H9 (cell line): Measurements from ENCODE around the gene PTPRN2. TPM values are rescaled to one million over a fixed set of nuclear protein-coding genes. Genes with fewer than 3 reads are reported as not detected.
A peak's percentile ranks its signal among the peaks of the same experiment; 100 is the strongest.

Experiments
- DNase-seq: peaks from one replicate; pipeline ENCODE4 v3.0.0-alpha.2; 2017
- H2AFZ ChIP-seq: one replicate; pipeline ENCODE4 v1.6.1; 2013; ENCODE audit warnings: mild to moderate bottlenecking, low read length, control low read depth, moderate library complexity
- H2AK5ac ChIP-seq: 2 replicates; pipeline ENCODE4 v1.6.1; 2013; ENCODE audit warnings: low read length, control low read depth, mixed read lengths; ENCODE audit not compliant: insufficient read length
- H2BK120ac ChIP-seq: one replicate; pipeline ENCODE4 v1.6.1; 2013; ENCODE audit warnings: low read depth, mild to moderate bottlenecking, low read length, control low read depth, inconsistent platforms; ENCODE audit not compliant: poor library complexity, severe bottlenecking
- H2BK12ac ChIP-seq: 2 replicates; pipeline ENCODE4 v1.6.1; 2013; ENCODE audit warnings: low read length, control low read depth, mixed read lengths, low read depth; ENCODE audit not compliant: insufficient read length
- H2BK15ac ChIP-seq: 2 replicates; pipeline ENCODE4 v1.6.1; 2013; ENCODE audit warnings: low read depth, low read length, control low read depth
- H2BK20ac ChIP-seq: one replicate; pipeline ENCODE4 v1.6.1; 2013; ENCODE audit warnings: low read depth, mild to moderate bottlenecking, low read length, control low read depth, inconsistent platforms; ENCODE audit not compliant: poor library complexity, severe bottlenecking
- H2BK5ac ChIP-seq: 2 replicates; pipeline ENCODE4 v1.6.1; 2013; ENCODE audit warnings: low read length, control low read depth, mixed read lengths; ENCODE audit not compliant: insufficient read length
- H3K14ac ChIP-seq: 2 replicates; pipeline ENCODE4 v1.6.1; 2013; ENCODE audit warnings: low read length, control low read depth; ENCODE audit not compliant: insufficient read depth
- H3K18ac ChIP-seq: 2 replicates; pipeline ENCODE4 v1.6.1; 2013; ENCODE audit warnings: low read depth, mild to moderate bottlenecking, mixed read lengths, low read length, control low read depth; ENCODE audit not compliant: insufficient read length
- H3K23ac ChIP-seq: 2 replicates; pipeline ENCODE4 v1.6.1; 2013; ENCODE audit warnings: low read length, control low read depth, mixed read lengths, low read depth; ENCODE audit not compliant: insufficient read length
- H3K23me2 ChIP-seq: 2 replicates; pipeline ENCODE4 v1.6.1; 2013; ENCODE audit warnings: low read depth, mild to moderate bottlenecking, mixed read lengths, low read length, control low read depth; ENCODE audit not compliant: insufficient read length, poor library complexity, severe bottlenecking
- H3K27ac ChIP-seq: 2 replicates; pipeline ENCODE4 v1.5.1; 2013; ENCODE audit warnings: low read length, control low read depth, mixed read lengths, low read depth; ENCODE audit not compliant: insufficient read length
- H3K27me3 ChIP-seq: 2 replicates; pipeline ENCODE4 v1.6.1; 2013; ENCODE audit warnings: low read length, control low read depth, inconsistent platforms; ENCODE audit not compliant: insufficient read depth
- H3K4ac ChIP-seq: 2 replicates; pipeline ENCODE4 v1.6.1; 2013; ENCODE audit warnings: low read depth, mild to moderate bottlenecking, control low read depth, inconsistent platforms, low read length, moderate library complexity
- H3K4me1 ChIP-seq: 2 replicates; pipeline ENCODE4 v1.6.1; 2013; ENCODE audit warnings: low read length, control low read depth, inconsistent platforms; ENCODE audit not compliant: insufficient read depth
- H3K4me2 ChIP-seq: 2 replicates; pipeline ENCODE4 v1.6.1; 2013; ENCODE audit warnings: low read length, control low read depth, mixed read lengths; ENCODE audit not compliant: insufficient read length, insufficient read depth
- H3K56ac ChIP-seq: 2 replicates; pipeline ENCODE4 v1.6.1; 2013; ENCODE audit warnings: low read depth, mild to moderate bottlenecking, mixed read lengths, low read length, control low read depth; ENCODE audit not compliant: insufficient read length
- H3K79me1 ChIP-seq: 2 replicates; pipeline ENCODE4 v1.6.1; 2013; ENCODE audit warnings: low read depth, mild to moderate bottlenecking, moderate library complexity, low read length, control low read depth, inconsistent platforms; ENCODE audit not compliant: insufficient read depth, poor library complexity, severe bottlenecking
- H3K79me2 ChIP-seq: 2 replicates; pipeline ENCODE4 v1.6.1; 2013; ENCODE audit warnings: low read length, control low read depth, inconsistent platforms; ENCODE audit not compliant: insufficient read depth
- H3K9ac ChIP-seq: 2 replicates; pipeline ENCODE4 v1.6.1; 2013; ENCODE audit warnings: low read length, control low read depth, mixed read lengths; ENCODE audit not compliant: insufficient read length; ENCODE audit errors: extremely low read depth
- H3K9me3 ChIP-seq: one replicate; pipeline ENCODE4 v1.6.1; 2013; ENCODE audit warnings: low read depth, low read length, inconsistent platforms; ENCODE audit not compliant: control insufficient read depth
- H3T11ph ChIP-seq: one replicate; pipeline ENCODE4 v1.6.1; 2013; ENCODE audit warnings: mild to moderate bottlenecking, low read length, control low read depth, inconsistent platforms
- H4K20me1 ChIP-seq: one replicate; pipeline ENCODE4 v1.6.1; 2013; ENCODE audit not compliant: control insufficient read depth, insufficient read length, insufficient read depth
- H4K5ac ChIP-seq: 2 replicates; pipeline ENCODE4 v1.6.1; 2013; ENCODE audit warnings: low read depth, mild to moderate bottlenecking, mixed read lengths, low read length, control low read depth; ENCODE audit not compliant: insufficient read length
- H4K8ac ChIP-seq: replicated peaks from 2 replicates; pipeline ENCODE4 v1.6.1; 2013; ENCODE audit warnings: low read length, control low read depth, mixed read lengths, low read depth; ENCODE audit not compliant: insufficient read length
- H4K91ac ChIP-seq: 2 replicates; pipeline ENCODE4 v1.6.1; 2013; ENCODE audit warnings: low read depth, mild to moderate bottlenecking, moderate library complexity, mixed read lengths, low read length, control low read depth; ENCODE audit not compliant: insufficient read length
- H3K27ac Mint-ChIP-seq, 3 experiments: 2 replicates in 2 of 3; 3 replicates in 1 of 3; pipeline ENCODE4 v1.8.0; 2020 to 2021; ENCODE audit warnings: mixed read lengths in 3 of 3, mild to moderate bottlenecking in 1 of 3, moderate library complexity in 1 of 3
- H3K27me3 Mint-ChIP-seq: 2 replicates; pipeline ENCODE4 v1.8.0; 2021; ENCODE audit warnings: low read depth, mild to moderate bottlenecking, moderate library complexity, mixed read lengths
- H3K36me3 Mint-ChIP-seq, 3 experiments: 2 replicates in 2 of 3; 3 replicates in 1 of 3; pipeline ENCODE4 v1.8.0; 2020 to 2021; ENCODE audit warnings: low read depth in 3 of 3, mixed read lengths in 3 of 3; ENCODE audit not compliant: insufficient read depth in 1 of 3
- H3K4me1 Mint-ChIP-seq, 2 experiments: 2 replicates each; pipeline ENCODE4 v1.8.0; 2020; ENCODE audit warnings: mixed read lengths in 2 of 2
- H3K4me3 Mint-ChIP-seq, 2 experiments: 2 replicates in 1 of 2; 3 replicates in 1 of 2; pipeline ENCODE4 v1.8.0; 2020 to 2021; ENCODE audit warnings: mild to moderate bottlenecking in 2 of 2, mixed read lengths in 2 of 2, moderate library complexity in 1 of 2
- H3K9me3 Mint-ChIP-seq, 2 experiments: 2 replicates in 1 of 2; 3 replicates in 1 of 2; pipeline ENCODE4 v1.8.0; 2020; ENCODE audit warnings: mild to moderate bottlenecking in 2 of 2, mixed read lengths in 2 of 2, moderate library complexity in 1 of 2
- CTCF ChIP-seq: fragments of 200-600 bp; sonication (generic); conservative IDR thresholded peaks from 3 replicates; pipeline ENCODE4 v1.8.0; 2021; ENCODE audit warnings: antibody characterized with exemption, mild to moderate bottlenecking
- WGBS: extraction: QIAGEN DNeasy Blood & Tissue Kit; methylation state at CpG from one replicate; pipeline ENCODE4 v1.1.7; 2013; ENCODE audit warnings: missing lambda C conversion rate, low lambda C conversion rate, mixed read lengths; ENCODE audit not compliant: insufficient read length; ENCODE audit errors: extremely low coverage; 5-methylcytosine and 5-hydroxymethylcytosine counted together
- total RNA-seq: library from RNA; stranded (reverse); gene quantifications from 2 replicates; pipeline ENCODE4 v1.2.1, GENCODE V29; 2021

The PTPRN2 gene
- total RNA-seq, 1 experiment from 2014 or later: 5.2 TPM

DNA sequence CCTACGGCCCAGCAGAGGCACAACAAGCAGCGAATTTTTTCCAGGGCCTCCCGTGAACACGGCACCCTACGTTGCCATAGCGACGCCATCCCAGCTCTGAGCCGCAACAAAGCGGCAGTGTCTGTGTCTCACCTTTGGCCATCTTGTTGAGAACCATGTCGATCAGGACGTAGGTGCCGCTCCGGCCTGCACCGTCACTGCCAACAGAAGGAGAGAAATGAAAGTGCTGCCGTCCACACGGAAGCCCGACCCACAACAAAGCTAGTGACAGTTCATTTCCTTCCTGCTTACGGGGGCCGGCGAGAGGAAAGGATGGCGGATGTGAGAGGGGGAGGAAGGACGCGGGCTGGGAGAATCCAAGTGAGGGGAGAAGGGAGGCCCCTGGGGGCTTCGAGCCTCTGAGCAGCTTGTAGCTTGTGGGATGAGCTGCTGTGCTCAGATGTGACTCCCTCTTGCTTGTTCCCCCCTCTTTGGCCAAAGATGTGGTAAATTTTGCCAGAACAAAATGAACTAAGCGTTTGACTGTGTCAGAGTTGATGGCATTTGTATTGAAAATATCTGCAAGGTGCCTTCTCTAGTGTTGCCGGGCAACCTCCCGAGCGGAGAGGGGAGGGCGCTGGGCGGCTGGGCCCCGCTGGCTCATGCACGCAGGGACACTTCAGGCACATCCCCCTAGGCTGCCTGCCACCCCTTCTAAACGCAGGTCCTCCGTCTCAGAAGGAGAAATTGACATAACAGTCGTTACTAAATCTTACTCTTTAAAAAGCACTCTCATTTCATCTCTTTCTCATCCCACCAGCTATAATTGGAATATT, 1018.6 kb downstream of the PTPRN2 start:
- H3K4me2 ChIP-seq: peak overlapping the region; percentile 35
- no peak overlapping the region for H2BK15ac ChIP-seq
- no peak overlapping the region for H2BK120ac ChIP-seq
- H4K91ac ChIP-seq: no peak overlapping the region
- H3K56ac ChIP-seq: no peak overlapping the region
- H3K27me3 ChIP-seq: no peaks in the 10 kb centered on the region
- H3K4ac ChIP-seq: no peak overlapping the region
- no peak overlapping the region for H3K23ac ChIP-seq
- H4K5ac ChIP-seq: no peak overlapping the region
- no peak overlapping the region for H3K27ac ChIP-seq
- no peaks in the 10 kb centered on the region for H3K9me3 ChIP-seq
- WGBS: no CpG with 5 or more reads among the region's 35 CpGs
- Mint-ChIP-seq H3K9me3 (no peaks in the 10 kb centered on the region), H3K27me3 (peaks cover 98% of the 10 kb centered on the region), H3K4me1 (peaks cover 15 to 18% of the 10 kb centered on the region in 2 experiments), H3K36me3 (no peaks in the 10 kb centered on the region), H3K27ac (peak overlapping the region in 1 of 3 experiments; percentile 27; a peak in 1 of 7 replicates), H3K4me3 (peak overlapping the region; percentile 65 to 76)
- no peaks in the 10 kb centered on the region for H3K23me2 ChIP-seq
- H3K14ac ChIP-seq: peak overlapping the region; percentile 51; the same call in 1 of the 2 replicates
- H3T11ph ChIP-seq: no peak overlapping the region
- no peak overlapping the region for H2AK5ac ChIP-seq
- no peak overlapping the region for H3K18ac ChIP-seq
- no peak overlapping the region for H2BK5ac ChIP-seq
- DNase-seq: peak; percentile 63
- H2AFZ ChIP-seq: no peak overlapping the region
- TF ChIP-seq CTCF: no peak
- no peaks in the 10 kb centered on the region for H3K79me1 ChIP-seq
- H3K9ac ChIP-seq: no peak overlapping the region
- no peak overlapping the region for H4K8ac ChIP-seq
- H4K20me1 ChIP-seq: no peaks in the 10 kb centered on the region
- H2BK12ac ChIP-seq: no peak overlapping the region
- no peaks in the 10 kb centered on the region for H3K79me2 ChIP-seq
- H3K4me1 ChIP-seq: no peaks in the 10 kb centered on the region
- H2BK20ac ChIP-seq: no peak overlapping the region
